HG02981 (cell line): ENCODE data around the gene LYSET.
A peak's percentile ranks its signal among the peaks of the same experiment; 100 is the strongest.
"Not testable (repeated sequence)": the region's sequence is repeated elsewhere in the genome, so short reads cannot be mapped to it uniquely, and the experiment has no call there.

ENCODE experiments used
- ATAC-seq: cut with Tn5 transposase; IDR thresholded peaks from one replicate; pipeline ENCODE4 v1.9.1; 2021; ENCODE audit warnings: mild to moderate bottlenecking, moderate library complexity; ENCODE audit not compliant: unreplicated experiment

Gene LYSET, protein sequence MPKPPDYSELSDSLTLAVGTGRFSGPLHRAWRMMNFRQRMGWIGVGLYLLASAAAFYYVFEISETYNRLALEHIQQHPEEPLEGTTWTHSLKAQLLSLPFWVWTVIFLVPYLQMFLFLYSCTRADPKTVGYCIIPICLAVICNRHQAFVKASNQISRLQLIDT

GRCh38 chr14:93184391-93185348, at the start of gene LYSET, which contains the start of gene MOAP1:
Gene LYSET (plus strand): TSS chr14:93185317. CDS start chr14:93185406, 89 bp downstream.
Gene MOAP1 (minus strand): TSS chr14:93184897. CDS start chr14:93184242, 655 bp downstream.
- peak; percentile 82 for ATAC-seq

DNA sequence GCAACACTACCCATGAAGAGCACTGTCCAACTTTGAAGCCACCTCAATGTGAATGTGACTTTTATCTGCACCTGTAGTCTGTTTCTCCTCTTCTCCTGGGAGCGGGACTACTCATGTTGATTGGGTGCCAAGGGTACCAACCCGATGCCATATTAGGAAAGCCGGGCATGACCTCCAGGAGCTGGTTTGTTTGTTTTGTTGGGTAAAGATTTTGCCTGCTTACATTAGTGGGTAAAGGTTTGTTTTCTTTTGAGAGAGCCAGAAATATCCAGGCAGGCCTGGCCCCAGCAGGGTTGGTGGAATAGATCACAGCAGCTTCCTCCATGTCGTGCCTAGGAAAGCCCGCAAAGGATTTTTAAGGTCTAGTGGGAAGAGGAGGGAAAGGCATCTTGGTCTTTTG, 49.7 kb upstream of the LYSET start:
- no peak for ATAC-seq

DNA sequence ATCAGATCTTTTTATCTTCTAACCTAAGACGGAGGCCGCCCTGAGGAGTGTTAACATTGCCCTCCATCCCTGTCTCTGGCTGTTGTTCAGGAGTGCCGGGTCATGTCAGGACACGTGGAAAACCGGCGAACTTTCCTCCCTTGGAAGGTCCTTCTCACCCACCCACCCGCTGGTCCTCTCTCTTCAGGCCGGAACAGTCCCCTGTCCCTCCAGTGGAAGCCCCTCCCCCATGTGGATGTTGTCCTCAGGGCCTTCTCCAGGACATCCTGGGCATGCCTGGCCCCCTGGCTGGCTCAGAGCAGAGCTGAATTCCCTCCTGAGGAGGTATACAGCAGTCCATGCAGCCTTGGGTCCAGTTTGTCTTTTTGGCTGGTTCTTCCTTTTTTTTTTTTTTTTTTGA, 49.1 kb upstream of the LYSET start:
- no peak for ATAC-seq

DNA sequence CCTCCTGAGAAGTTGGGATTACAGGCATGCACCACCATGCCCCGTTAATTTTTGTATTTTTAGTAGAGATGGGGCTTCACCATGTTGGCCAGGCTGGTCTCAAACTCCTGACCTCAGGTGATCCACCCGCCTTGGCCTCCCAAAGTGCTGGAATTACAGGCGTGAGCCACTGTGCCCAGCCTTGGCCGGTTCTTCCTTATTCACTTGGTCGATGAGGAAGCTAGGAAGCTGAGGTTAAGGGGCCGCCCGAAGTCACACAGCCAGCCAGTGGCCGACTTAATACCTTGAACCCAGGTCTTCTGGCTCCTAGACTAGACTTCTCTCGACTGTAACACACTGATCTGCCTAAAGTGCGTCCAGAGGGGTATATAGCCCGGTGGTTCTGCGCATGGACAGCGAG, 48.6 kb upstream of the LYSET start:
- ATAC-seq = not testable (repeated sequence)

DNA sequence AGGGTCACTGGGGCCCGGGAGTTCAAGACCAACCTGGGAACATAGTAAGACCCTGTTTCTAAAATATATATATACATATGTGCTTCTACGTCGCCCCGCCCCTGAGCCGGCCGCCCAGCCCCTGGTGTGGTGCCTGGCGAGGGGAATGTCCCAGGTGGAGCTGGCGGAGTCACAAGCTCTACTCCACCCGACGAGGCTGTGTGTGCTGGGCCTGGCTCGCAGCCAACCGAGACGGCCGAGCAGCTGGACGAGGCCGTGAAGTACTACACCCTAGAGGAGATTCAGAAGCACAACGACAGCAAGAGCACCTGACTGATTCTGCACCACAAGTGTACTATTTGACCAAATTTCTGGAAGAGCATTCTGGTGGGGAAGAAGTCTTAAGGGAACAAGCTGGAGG, 47.3 kb upstream of the LYSET start:
- ATAC-seq = no peak

DNA sequence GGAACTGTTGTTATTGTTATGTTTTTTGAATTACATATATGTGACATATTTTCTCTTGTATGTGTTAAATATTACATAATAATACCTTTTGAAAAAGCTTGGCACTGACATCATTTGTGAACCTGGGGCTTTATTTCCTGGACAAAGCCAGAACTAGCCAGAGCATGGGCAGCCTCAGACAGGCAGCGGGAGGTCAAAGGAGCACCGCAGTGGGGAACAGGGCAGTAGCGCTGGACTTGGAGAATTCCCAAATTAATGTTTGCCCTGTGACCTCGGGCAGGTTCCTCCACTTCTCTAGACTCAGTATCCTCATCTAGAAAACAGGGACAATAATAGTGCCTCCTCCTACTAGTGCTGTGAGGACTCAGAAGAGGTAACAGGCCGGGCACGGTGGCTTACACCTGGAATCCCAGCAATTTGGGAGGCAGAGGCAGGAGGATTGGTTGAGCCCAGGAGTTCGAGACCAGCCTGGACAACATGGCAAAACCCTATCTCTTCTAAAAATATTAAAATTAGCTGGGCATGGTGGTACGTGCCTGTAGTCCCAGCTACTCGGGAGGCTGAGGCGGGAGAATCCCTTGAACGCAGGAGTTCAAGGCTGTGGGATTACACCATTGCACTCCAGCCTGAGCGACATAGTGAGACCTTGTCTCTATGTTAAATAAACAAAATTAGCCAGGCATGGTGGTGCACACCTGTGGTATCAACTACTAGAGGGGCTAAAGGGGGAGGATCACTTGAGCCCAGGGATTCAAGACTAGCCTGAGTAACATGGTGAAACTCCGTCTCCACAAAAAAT, 42.1 kb upstream of the LYSET start:
- no peak for ATAC-seq

DNA sequence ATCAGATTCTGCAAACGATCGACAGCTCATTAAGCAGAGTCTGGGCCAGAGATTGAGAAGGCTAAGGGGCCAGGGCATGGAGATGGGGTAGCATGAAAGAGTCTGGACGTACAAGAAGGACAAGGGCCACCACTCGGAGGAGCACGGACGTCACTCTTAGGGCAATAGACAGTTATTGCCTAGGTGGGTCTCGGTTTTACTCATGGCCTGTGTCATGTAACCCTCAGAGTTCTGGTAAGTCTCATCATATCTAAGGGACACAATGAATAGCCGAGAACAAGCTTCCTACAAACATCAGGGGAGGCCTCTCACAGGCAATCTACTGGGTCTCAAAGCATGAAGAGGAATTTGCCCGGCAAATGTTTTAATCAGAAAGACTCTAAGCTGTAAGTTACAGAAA, 39.0 kb upstream of the LYSET start:
- no peak for ATAC-seq

- no peak for ATAC-seq
Measured at GRCh38 chr14:93148979-93149378, 36.1 kb upstream of the LYSET start.

DNA sequence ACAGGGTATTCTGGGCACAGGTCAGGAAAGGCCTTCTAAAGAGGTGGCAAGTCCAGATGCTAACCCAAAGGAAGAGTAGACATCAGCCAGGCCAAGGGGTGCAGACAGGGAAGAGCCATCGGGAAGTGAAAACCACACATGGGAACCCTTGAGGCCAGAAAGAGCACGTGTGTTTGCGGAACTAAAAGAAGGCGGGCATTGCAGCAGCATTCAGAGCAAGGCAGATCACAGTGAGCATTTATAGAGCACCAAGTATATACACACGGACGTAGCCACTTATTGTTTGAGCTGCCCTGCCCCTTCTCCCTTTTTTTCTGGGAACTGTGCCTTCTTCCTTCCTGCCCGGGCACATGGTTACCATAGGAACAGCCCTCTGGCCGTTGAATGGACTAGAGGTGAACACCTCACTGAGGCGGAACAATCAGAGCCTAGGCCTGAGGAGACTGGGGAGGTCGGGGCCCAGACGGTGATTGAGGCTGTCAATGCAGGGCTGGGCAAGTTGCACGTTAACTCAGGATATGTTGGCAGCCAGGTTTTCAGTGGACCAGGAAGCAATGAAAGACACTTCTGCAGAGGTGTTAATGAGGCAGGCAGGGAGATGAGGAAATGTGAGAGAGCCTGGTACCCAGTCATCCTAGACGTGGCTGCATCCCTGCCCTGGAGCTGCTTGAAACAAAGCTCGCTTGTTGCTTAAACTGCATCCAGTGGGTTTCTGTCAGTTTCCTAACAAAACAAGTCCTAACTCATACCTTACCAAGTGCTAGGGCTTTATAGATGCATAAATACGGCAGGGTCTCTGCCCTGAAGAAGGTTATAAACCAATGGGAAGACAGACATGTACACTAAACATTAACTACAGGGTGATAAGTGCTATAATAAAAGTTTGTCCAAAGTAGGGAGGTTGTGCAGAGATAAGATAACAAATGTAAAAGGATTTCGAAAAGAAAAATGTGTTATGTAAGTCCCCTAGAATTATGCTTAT, 34.6 kb upstream of the LYSET start:
- no peak for ATAC-seq

GRCh38 chr14:93153121-93153520, 32.0 kb upstream of the LYSET start:
- ATAC-seq = no peak

GRCh38 chr14:93155667-93156066, 29.4 kb upstream of the LYSET start:
- ATAC-seq = no peak

DNA sequence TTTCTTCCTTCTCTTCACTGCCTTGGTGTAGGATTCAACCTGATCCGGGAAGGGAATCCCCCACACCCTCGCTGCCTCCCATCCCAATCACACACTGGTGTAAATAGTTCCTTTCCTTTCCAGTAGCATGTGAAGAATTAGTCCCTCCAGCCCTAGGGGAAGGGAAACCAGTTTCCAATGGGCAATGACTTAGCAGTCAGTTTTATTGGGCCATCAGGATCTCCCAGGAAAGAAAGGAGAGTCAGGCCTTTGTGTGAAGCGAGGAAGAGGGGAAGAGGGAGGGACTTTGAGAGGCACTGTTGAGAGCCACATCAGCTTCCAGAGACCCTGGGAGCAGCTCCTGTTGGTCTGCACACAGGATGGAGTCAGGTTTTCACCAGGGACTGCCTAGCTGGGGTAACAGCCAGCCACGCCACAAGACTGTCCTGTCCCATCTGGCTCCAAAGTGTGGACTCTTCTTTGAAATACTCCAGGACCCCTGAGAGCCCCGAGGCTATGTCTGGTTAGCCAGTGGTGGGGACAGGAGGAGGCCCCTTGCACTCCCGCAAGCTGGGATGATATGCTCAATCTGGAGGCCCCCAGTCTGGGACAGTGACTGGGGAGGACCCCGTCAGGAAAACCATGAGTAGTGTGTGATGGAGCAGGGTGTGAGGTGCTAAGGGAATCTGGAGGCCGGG, 28.3 kb upstream of the LYSET start:
- ATAC-seq = no peak

- ATAC-seq = not testable (repeated sequence)
Measured at GRCh38 chr14:93158349-93158748, 26.8 kb upstream of the LYSET start.

GRCh38 chr14:93159625-93160352, 25.3 kb upstream of the LYSET start:
- not testable (repeated sequence) for ATAC-seq

GRCh38 chr14:93160353-93160801, 24.7 kb upstream of the LYSET start:
- no peak for ATAC-seq

DNA sequence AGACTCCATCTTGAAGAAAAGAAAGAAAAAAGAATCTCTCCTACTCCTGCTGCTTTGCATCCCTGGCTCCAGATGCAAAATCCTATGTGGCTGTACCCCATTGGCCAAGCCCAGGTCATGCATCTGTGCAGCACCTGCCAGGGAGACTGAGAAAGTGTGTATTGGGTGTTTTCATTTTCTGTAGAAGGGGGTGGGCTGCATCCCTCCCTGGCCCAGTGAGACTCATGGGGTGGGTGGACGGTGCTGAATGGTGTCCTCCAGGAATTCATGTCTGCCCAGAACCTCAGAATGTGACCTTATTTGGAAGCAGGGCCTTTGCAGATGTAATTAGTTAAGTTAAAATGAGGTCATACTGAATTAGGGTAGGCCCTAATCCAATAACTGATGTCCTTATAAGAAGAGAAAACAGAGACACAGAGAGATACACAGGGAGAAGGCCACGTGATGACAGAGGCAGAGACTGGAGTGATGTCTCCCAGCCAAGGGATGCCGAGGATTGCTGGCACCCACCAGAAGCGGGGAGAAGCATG, 23.6 kb upstream of the LYSET start:
- no peak for ATAC-seq

DNA sequence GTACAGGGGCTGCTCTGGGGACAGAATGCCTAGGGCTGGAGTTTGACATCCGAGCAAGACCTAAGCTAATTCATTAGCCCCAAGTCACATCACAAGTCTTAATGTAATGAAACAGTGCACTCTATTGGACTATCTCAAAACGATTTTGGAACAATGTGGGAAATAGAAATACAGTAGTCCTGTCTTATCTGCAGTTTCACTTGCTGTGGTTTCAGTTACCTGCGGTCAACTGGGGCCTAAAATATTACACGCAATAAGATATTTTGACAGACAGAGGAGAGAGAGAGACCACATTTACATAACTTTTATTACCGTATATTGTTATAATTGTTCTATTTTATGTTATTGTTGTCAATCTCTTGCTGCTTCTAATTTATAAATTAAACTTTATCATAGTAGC, 21.6 kb upstream of the LYSET start:
- no peak for ATAC-seq
